Measurements from ENCODE around the gene ADCY6. TPM values are rescaled to one million over a fixed set of nuclear protein-coding genes. Genes with fewer than 3 reads are reported as not detected.

Gene ADCY6
- total RNA-seq, 1 experiment from 2014 or later = 48.3 TPM

GRCh38 chr12:48816143-48816854, 27.4 kb upstream of the ADCY6 start:
- CTCF ChIA-PET = interaction anchor here (0.6 kb wide), 1 partner anchor 1077 kb away, joined by 3 read pairs; no protein-coding TSS in a partner anchor
- Histone ChIP-seq H2AFZ (no peak overlapping the region), H3K27ac (no peak overlapping the region), H3F3A (ENCODE audit: insufficient read depth, low read depth) (peaks cover 9% of the 10 kb centered on the region; the same call in 1 of the 2 replicates), H3K9me3 (ENCODE audit: insufficient read depth, low read depth) (no peaks in the 10 kb centered on the region), H3K9me2 (ENCODE audit: insufficient read depth) (no peaks in the 10 kb centered on the region), H3K4me2 (peak overlapping the region; percentile 90), H4K20me1 (ENCODE audit: insufficient read depth) (no peaks in the 10 kb centered on the region), H3K4me1 (replicated peaks; ENCODE audit: insufficient read depth) (peaks cover 14% of the 10 kb centered on the region), H3K36me3 (ENCODE audit: low read depth) (no peaks in the 10 kb centered on the region), H3K4me3 (peak overlapping the region; percentile 72; the same call in 1 of the 2 replicates), H3K79me2 (ENCODE audit: low read depth) (no peaks in the 10 kb centered on the region), H3K27me3 (ENCODE audit: insufficient read depth, low read depth) (no peaks in the 10 kb centered on the region)
- POLR2A ChIA-PET (ENCODE audit: unreplicated experiment) = no interaction called here
- peak in 1 of 2 experiments; percentile 46 for DNase-seq
- intact Hi-C loops (cut with micrococcal nuclease; ENCODE audit: unreplicated experiment) = loop anchor here (5.0 kb wide), 2 partner anchors 36 to 181 kb away; partner anchors contain the start of genes DDN and DDX23
- no TSS peak for BruUV-seq (replicated peaks)
- TF ChIP-seq CTCF (conservative IDR thresholded peaks at IDR 0.05) = no peak
- no peak for TF ChIP-seq EZH2 (IDR thresholded peaks at IDR 0.05; ENCODE audit: low read depth)

GRCh38 chr12:48815126-48816110, 26.5 kb upstream of the ADCY6 start:
- H3K4me1 ChIP-seq (replicated peaks; ENCODE audit: insufficient read depth) = peaks cover 19% of the 10 kb centered on the region
- POLR2A ChIA-PET (ENCODE audit: unreplicated experiment) = interaction anchor here (0.5 to 1.1 kb wide), 5 partner anchors 21 to 203 kb away, joined by 3 to 6 read pairs (median 5); no protein-coding TSS in a partner anchor
- H3K4me2 ChIP-seq = peak overlapping the region; percentile 90
- no peaks in the 10 kb centered on the region for H3K27me3 ChIP-seq (ENCODE audit: insufficient read depth, low read depth)
- H3F3A ChIP-seq (ENCODE audit: insufficient read depth, low read depth) = peaks cover 9% of the 10 kb centered on the region; the same call in 1 of the 2 replicates
- CTCF ChIA-PET = interaction anchor here (0.6 to 1.3 kb wide), 10 partner anchors 11 to 1090 kb away, joined by 3 to 10 read pairs (median 4); no protein-coding TSS in a partner anchor
- DNase-seq = peak; percentile 66 to 77
- peak overlapping the region; percentile 92 for H2AFZ ChIP-seq
- intact Hi-C loops (cut with micrococcal nuclease; ENCODE audit: unreplicated experiment) = loop anchor here (5.0 kb wide), 2 partner anchors 37 to 182 kb away; partner anchors contain the start of genes DDN and DDX23
- no peaks in the 10 kb centered on the region for H4K20me1 ChIP-seq (ENCODE audit: insufficient read depth)
- H3K79me2 ChIP-seq (ENCODE audit: low read depth) = no peaks in the 10 kb centered on the region
- H3K36me3 ChIP-seq (ENCODE audit: low read depth) = no peaks in the 10 kb centered on the region
- H3K9me2 ChIP-seq (ENCODE audit: insufficient read depth) = no peaks in the 10 kb centered on the region
- no peaks in the 10 kb centered on the region for H3K9me3 ChIP-seq (ENCODE audit: insufficient read depth, low read depth)
- peak overlapping the region; percentile 72 for H3K4me3 ChIP-seq
- H3K27ac ChIP-seq = 0 out of 2 replicates have a peak overlapping the region, but pooled peaks have one; percentile 2
- TF ChIP-seq CTCF (conservative IDR thresholded peaks at IDR 0.05) (no peak), EZH2 (IDR thresholded peaks at IDR 0.05; ENCODE audit: low read depth) (no peak)
- BruUV-seq (replicated peaks) = no TSS peak
